ENCODE data around the gene PCDHGA10.
"Not testable (repeated sequence)": the region's sequence is repeated elsewhere in the genome, so short reads cannot be mapped to it uniquely, and the experiment has no call there.

PCDHGA10 gene

DNA sequence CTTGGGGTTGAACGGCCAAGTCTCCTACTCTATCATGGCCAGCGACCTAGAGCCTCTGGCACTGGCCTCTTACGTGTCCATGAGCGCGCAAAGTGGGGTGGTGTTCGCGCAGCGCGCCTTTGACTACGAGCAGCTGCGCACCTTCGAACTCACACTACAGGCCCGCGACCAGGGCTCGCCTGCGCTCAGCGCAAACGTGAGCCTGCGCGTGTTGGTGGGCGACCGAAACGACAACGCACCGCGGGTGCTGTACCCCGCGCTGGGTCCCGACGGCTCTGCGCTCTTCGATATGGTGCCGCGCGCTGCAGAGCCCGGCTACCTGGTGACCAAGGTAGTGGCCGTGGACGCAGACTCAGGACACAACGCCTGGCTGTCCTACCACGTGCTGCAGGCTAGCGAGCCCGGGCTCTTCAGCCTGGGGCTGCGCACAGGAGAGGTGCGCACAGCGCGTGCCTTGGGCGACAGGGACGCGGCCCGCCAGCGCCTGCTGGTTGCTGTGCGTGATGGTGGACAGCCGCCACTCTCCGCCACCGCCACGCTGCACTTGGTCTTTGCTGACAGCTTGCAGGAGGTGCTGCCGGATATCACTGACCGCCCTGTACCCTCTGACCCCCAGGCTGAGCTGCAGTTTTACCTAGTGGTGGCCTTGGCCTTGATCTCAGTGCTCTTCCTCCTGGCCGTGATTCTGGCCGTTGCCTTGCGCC, 13.1 kb upstream of the PCDHGA10 start:
- no peak for TF ChIP-seq CTCF (IDR thresholded peaks at IDR 0.05; ENCODE audit: insufficient read depth, low read length, missing control alignments)
- POLR2A ChIA-PET, result no interaction called here
- DNase-seq (ENCODE audit: low read depth, low spot score), result no peak
- CTCF ChIA-PET, result interaction anchor here (1.1 to 2.6 kb wide), 6 partner anchors 14 to 168 kb away, joined by 5 to 16 read pairs (median 7); partner anchors contain the start of gene PCDHGB7
- peak overlapping the region; percentile 25 for H3K4me3 ChIP-seq (ENCODE audit: low read depth, low read length)

DNA sequence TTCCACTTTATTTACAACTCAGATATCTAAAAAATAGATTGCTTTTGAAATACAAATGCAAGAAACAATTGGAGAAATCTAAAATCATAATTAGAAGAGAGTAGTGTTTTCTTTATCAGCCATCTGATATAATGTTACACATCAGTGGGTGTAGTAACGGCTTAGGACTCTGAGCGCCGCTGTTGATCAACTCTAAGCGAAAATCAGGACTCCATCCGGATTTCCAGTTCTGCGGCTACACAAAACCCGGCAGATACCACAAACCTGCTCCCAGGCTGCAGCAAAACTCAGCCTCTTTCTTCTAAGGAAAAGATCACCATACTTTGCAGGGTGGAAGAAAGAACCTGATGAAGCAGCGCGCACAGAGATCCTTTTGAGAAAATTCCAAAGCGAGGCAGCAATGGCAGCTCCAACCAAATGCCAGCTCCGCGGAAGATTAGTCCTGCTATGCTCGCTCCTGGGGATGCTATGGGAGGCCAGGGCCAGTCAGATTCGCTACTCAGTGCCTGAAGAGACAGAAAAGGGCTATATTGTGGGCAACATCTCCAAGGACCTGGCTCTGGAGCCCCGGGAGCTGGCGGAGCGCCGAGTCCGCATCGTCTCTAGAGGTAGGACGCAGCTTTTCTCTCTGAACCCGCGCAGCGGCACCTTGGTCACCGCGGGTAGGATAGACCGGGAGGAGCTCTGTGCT, 10.1 kb upstream of the PCDHGA10 start, which contains the start of gene PCDHGA9:
TSS of gene PCDHGA9 (plus strand) at position 226 of the 691 bp plus-strand sequence. CDS start at position 401, 175 bp downstream.
- POLR2A ChIA-PET, result no interaction called here
- TF ChIP-seq CTCF (IDR thresholded peaks at IDR 0.05; ENCODE audit: insufficient read depth, low read length, missing control alignments), result no peak
- DNase-seq (ENCODE audit: low read depth, low spot score), result no peak
- CTCF ChIA-PET, result interaction anchor here (0.6 to 1.8 kb wide), 9 partner anchors 11 to 165 kb away, joined by 3 to 11 read pairs (median 3); partner anchors contain the start of genes PCDHGA10, PCDHGA3, PCDHGA6 and PCDHGB7
- peak within 1 kb of the TSS; percentile 34 for H3K4me3 ChIP-seq (ENCODE audit: low read depth, low read length)

DNA sequence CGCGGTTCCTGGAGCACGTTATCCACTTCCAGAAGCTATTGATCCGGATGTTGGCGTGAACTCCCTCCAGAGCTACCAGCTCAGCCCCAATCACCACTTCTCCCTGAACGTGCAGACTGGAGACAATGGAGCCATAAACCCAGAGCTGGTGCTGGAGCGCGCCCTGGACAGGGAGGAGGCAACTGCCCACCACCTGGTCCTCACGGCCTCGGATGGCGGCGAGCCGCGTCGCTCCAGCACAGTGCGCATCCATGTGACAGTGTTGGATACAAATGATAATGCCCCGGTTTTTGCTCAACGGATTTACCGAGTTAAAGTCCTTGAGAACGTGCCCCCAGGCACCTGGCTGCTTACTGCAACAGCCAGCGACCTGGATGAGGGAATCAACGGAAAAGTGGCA, 9.4 kb upstream of the PCDHGA10 start:
- ChIA-PET POLR2A (no interaction called here), CTCF (interaction anchor here (0.6 to 1.8 kb wide), 9 partner anchors 10 to 164 kb away, joined by 3 to 11 read pairs (median 3); partner anchors contain the start of genes PCDHGA10, PCDHGA3, PCDHGA6 and PCDHGB7)
- H3K4me3 ChIP-seq (ENCODE audit: low read depth, low read length), result no peak overlapping the region
- no peak for TF ChIP-seq CTCF (IDR thresholded peaks at IDR 0.05; ENCODE audit: insufficient read depth, low read length, missing control alignments)
- DNase-seq (ENCODE audit: low read depth, low spot score), result no peak

DNA sequence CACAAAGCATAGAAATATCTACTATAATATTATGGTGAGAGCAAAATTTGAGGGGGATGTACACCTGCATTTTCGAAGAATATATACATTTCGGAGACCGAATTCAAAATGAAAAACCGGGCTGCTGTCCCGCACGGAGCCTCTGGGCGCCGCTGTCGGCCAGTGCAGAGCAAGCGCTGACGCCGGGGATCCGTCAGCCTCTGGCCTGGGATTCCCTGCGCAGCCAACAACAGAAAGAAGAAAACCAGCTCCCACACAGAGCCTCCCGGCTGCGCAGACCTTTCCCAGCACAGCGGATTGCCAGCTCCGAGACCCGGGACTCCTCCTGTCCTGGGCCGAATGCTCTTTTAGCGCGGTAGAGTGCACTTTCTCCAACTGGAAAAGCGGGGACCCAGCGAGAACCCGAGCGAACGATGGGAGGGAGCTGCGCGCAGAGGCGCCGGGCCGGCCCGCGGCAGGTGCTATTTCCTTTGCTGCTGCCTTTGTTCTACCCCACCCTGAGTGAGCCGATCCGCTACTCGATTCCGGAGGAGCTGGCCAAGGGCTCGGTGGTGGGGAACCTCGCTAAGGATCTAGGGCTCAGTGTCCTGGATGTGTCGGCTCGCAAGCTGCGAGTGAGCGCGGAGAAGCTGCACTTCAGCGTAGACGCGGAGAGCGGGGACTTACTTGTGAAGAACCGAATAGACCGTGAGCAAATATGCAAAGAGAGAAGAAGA, 4.8 kb upstream of the PCDHGA10 start, which contains the start of gene PCDHGB6:
TSS of gene PCDHGB6 (plus strand) at position 232 of the 716 bp plus-strand sequence. CDS start at position 414, 182 bp downstream.
- POLR2A ChIA-PET; DNase-seq (ENCODE audit: low read depth, low spot score): not testable (repeated sequence)
- CTCF ChIA-PET, result interaction anchor here (1.1 to 4.8 kb wide), 10 partner anchors 10 to 159 kb away, joined by 3 to 43 read pairs (median 12); partner anchors contain the start of genes PCDHGA12, PCDHGA8, PCDHGB5 and PCDHGB7
- TF ChIP-seq CTCF (IDR thresholded peaks at IDR 0.05; ENCODE audit: insufficient read depth, low read length, missing control alignments), result peak; percentile 43
- peak within 1 kb of the TSS; percentile 37 for H3K4me3 ChIP-seq (ENCODE audit: low read depth, low read length)

- no peak for DNase-seq (ENCODE audit: low read depth, low spot score)
- TF ChIP-seq CTCF (IDR thresholded peaks at IDR 0.05; ENCODE audit: insufficient read depth, low read length, missing control alignments), result no peak
- POLR2A ChIA-PET, result no interaction called here
- CTCF ChIA-PET, result interaction anchor here (0.9 to 16.4 kb wide), 5 partner anchors 90 to 158 kb away, joined by 3 to 288 read pairs (median 6); no protein-coding TSS in a partner anchor
- H3K4me3 ChIP-seq (ENCODE audit: low read depth, low read length), result no peak overlapping the region
Observed at GRCh38 chr5:141409598-141410306, 3.0 kb upstream of the PCDHGA10 start.

All from AG04449 (cell line).